ENCODE measurements around the gene CEL.
"Not testable (repeated sequence)": the region's sequence is repeated elsewhere in the genome, so short reads cannot be mapped to it uniquely, and the experiment has no call there.

Gene CEL

GRCh38 chr9:133057006-133057405 is 4.8 kb upstream of the CEL start:
- Histone ChIP-seq H3K36me3 (ENCODE audit: insufficient read depth, low read length) (peaks cover 26% of the 10 kb centered on the region), H3K4me3 (no peak overlapping the region), H3K9me3 (ENCODE audit: low read depth, low read length) (no peaks in the 10 kb centered on the region), H3K27ac (no peak overlapping the region), H3K9ac (ENCODE audit: insufficient read length) (no peak overlapping the region)
- TF ChIP-seq EZH2 (IDR thresholded peaks at IDR 0.05) (no peak), POLR2AphosphoS5 (IDR thresholded peaks at IDR 0.05; ENCODE audit: borderline replicate concordance, low read depth, low read length) (no peak), FOXP2 (optimal IDR thresholded peaks at IDR 0.05; ENCODE audit: control extremely low read depth, extremely low read length, insufficient read depth) (no peak)
- no peak for DNase-seq (ENCODE audit: low read depth, low spot score)

GRCh38 chr9:133057553-133057952 is 4.2 kb upstream of the CEL start:
- H3K4me3 ChIP-seq = no peak overlapping the region
- H3K9ac ChIP-seq (ENCODE audit: insufficient read length) = no peak overlapping the region
- no peak overlapping the region for H3K27ac ChIP-seq
- DNase-seq (ENCODE audit: low read depth, low spot score) = no peak
- H3K36me3 ChIP-seq (ENCODE audit: insufficient read depth, low read length) = peaks cover 21% of the 10 kb centered on the region
- TF ChIP-seq EZH2 (IDR thresholded peaks at IDR 0.05) = no peak
- TF ChIP-seq POLR2AphosphoS5 (IDR thresholded peaks at IDR 0.05; ENCODE audit: borderline replicate concordance, low read depth, low read length) = no peak
- no peak for TF ChIP-seq FOXP2 (optimal IDR thresholded peaks at IDR 0.05; ENCODE audit: control extremely low read depth, extremely low read length, insufficient read depth)
- no peaks in the 10 kb centered on the region for H3K9me3 ChIP-seq (ENCODE audit: low read depth, low read length)

DNA sequence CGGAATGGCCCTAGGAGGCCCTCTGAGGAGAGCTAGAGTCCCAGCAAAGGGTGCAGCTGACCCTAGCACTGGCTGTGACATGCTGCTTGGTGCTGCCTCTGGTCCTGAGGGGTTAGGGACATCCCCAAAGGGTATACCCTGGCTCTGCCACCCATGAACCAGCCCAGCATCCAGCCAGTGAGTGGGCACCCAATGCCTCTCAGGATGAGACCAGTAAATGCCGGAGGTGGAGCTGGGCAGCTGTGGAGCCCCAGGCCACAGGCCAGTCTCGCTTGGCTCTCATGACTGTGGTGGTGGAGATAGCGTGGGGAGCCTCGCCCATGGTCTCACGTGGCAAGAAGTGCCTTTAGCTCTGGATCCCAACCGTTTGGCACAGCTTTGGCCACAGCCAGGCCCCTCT is 3.7 kb upstream of the CEL start:
- Histone ChIP-seq H3K9me3 (ENCODE audit: low read depth, low read length) (no peaks in the 10 kb centered on the region), H3K4me3 (no peak overlapping the region), H3K27ac (no peak overlapping the region), H3K36me3 (ENCODE audit: insufficient read depth, low read length) (peaks cover 21% of the 10 kb centered on the region), H3K9ac (ENCODE audit: insufficient read length) (no peak overlapping the region)
- DNase-seq (ENCODE audit: low read depth, low spot score) = no peak
- TF ChIP-seq EZH2 (IDR thresholded peaks at IDR 0.05) (no peak), POLR2AphosphoS5 (IDR thresholded peaks at IDR 0.05; ENCODE audit: borderline replicate concordance, low read depth, low read length) (no peak), FOXP2 (optimal IDR thresholded peaks at IDR 0.05; ENCODE audit: control extremely low read depth, extremely low read length, insufficient read depth) (no peak)

DNA sequence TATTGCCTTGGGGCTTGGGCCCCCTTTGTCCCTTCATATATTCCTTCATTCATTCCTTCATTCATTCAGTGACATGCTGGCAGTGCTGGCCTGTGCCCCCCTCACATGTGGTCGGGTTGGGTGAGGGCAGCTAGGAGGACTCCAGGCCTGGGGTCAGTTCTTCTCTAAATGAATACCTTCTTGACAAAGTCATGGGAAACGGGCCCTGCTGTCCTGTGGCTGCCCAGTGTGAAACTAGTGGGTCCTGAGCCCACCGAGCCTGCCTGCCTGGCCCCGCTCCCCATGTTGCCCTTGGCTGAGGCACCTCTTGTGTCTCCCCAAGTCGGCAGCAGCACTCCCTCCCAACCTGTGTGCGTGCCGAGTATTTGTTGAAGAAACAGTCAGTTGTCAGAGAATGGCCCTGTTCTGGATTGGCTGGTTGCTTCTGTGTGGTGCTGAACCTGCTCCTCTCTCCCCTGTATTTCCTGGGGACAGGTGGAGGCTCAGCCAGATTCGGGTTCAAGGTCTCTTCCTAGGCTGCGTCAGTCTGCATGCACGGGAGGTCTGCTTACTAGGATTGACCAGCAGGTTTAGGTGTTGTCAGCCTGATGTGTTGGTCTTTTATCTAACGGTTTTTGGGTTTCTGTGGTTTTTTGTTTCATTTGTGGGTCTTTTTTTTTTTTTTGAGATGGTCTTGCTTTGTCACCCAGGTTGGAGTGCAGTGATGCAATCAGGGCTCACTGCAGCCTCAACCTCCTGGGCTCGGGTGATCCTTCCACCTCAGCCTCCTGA is 3.0 kb upstream of the CEL start:
- Histone ChIP-seq H3K36me3 (ENCODE audit: insufficient read depth, low read length) (peaks cover 16% of the 10 kb centered on the region), H3K27ac (no peak overlapping the region), H3K9ac (ENCODE audit: insufficient read length) (no peak overlapping the region), H3K9me3 (ENCODE audit: low read depth, low read length) (no peaks in the 10 kb centered on the region), H3K4me3 (no peak overlapping the region)
- TF ChIP-seq FOXP2 (optimal IDR thresholded peaks at IDR 0.05; ENCODE audit: control extremely low read depth, extremely low read length, insufficient read depth) = no peak
- no peak for TF ChIP-seq EZH2 (IDR thresholded peaks at IDR 0.05)
- no peak; the same call in 1 of the 2 replicates for TF ChIP-seq POLR2AphosphoS5 (IDR thresholded peaks at IDR 0.05; ENCODE audit: borderline replicate concordance, low read depth, low read length)
- DNase-seq (ENCODE audit: low read depth, low spot score) = no peak

GRCh38 chr9:133059623-133060022 is 2.2 kb upstream of the CEL start:
- TF ChIP-seq EZH2 (IDR thresholded peaks at IDR 0.05) (no peak), POLR2AphosphoS5 (IDR thresholded peaks at IDR 0.05; ENCODE audit: borderline replicate concordance, low read depth, low read length) (no peak)
- peaks cover 8% of the 10 kb centered on the region; the same call in 1 of the 2 replicates for H3K36me3 ChIP-seq (ENCODE audit: insufficient read depth, low read length)
- DNase-seq (ENCODE audit: low read depth, low spot score) = no peak
- no peak overlapping the region for H3K4me3 ChIP-seq
- H3K9ac ChIP-seq (ENCODE audit: insufficient read length) = no peak overlapping the region
- no peak overlapping the region for H3K27ac ChIP-seq
- no peaks in the 10 kb centered on the region for H3K9me3 ChIP-seq (ENCODE audit: low read depth, low read length)

- TF ChIP-seq FOXP2 (optimal IDR thresholded peaks at IDR 0.05; ENCODE audit: control extremely low read depth, extremely low read length, insufficient read depth) = no peak
- TF ChIP-seq POLR2AphosphoS5 (IDR thresholded peaks at IDR 0.05; ENCODE audit: borderline replicate concordance, low read depth, low read length) = no peak
- no peak for TF ChIP-seq EZH2 (IDR thresholded peaks at IDR 0.05)
- no peaks in the 10 kb centered on the region; the same call in 1 of the 2 replicates for H3K36me3 ChIP-seq (ENCODE audit: insufficient read depth, low read length)
- H3K9me3 ChIP-seq (ENCODE audit: low read depth, low read length) = no peaks in the 10 kb centered on the region
- DNase-seq (ENCODE audit: low read depth, low spot score) = no peak
- no peak overlapping the region for H3K27ac ChIP-seq
- no peak overlapping the region for H3K9ac ChIP-seq (ENCODE audit: insufficient read length)
- H3K4me3 ChIP-seq = no peak overlapping the region
These were observed 1.4 kb upstream of the CEL start for GRCh38 chr9:133060417-133060841.

DNA sequence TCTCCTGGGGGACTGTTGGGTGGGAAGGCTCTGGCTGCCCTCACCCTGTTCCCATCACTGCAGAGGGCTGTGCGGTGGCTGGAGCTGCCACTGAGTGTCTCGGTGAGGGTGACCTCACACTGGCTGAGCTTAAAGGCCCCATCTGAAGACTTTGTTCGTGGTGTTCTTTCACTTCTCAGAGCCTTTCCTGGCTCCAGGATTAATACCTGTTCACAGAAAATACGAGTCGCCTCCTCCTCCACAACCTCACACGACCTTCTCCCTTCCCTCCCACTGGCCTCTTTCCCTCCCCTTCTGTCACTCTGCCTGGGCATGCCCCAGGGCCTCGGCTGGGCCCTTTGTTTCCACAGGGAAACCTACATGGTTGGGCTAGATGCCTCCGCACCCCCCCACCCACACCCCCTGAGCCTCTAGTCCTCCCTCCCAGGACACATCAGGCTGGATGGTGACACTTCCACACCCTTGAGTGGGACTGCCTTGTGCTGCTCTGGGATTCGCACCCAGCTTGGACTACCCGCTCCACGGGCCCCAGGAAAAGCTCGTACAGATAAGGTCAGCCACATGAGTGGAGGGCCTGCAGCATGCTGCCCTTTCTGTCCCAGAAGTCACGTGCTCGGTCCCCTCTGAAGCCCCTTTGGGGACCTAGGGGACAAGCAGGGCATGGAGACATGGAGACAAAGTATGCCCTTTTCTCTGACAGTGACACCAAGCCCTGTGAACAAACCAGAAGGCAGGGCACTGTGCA is 590 bp upstream of the CEL start:
- not testable (repeated sequence) for H3K4me3 ChIP-seq; DNase-seq (ENCODE audit: low read depth, low spot score); H3K9me3 ChIP-seq (ENCODE audit: low read depth, low read length); H3K36me3 ChIP-seq (ENCODE audit: insufficient read depth, low read length); H3K27ac ChIP-seq; H3K9ac ChIP-seq (ENCODE audit: insufficient read length)

- not testable (repeated sequence) for H3K4me3 ChIP-seq; H3K27ac ChIP-seq; H3K36me3 ChIP-seq (ENCODE audit: insufficient read depth, low read length); H3K9ac ChIP-seq (ENCODE audit: insufficient read length); DNase-seq (ENCODE audit: low read depth, low spot score); H3K9me3 ChIP-seq (ENCODE audit: low read depth, low read length)
These were observed 788 bp downstream of the CEL start for GRCh38 chr9:133062569-133062968.

DNA sequence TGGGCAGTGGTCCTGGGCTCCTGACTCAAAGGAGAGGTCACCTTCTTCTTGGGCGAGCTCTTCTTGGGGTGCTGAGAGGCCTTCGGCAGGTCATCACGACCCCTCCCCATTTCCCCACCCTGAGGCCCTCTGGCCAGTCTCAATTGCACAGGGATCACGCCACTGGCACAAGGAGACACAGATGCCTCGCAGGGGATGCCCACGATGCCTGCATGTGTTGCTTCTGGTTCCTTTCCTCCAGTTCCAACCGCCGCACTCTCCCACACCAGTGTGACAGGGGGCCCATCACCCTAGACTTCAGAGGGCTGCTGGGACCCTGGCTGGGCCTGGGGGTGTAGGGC is 1.3 kb downstream of the CEL start:
- H3K9ac ChIP-seq (ENCODE audit: insufficient read length) = no peak overlapping the region
- no peaks in the 10 kb centered on the region for H3K9me3 ChIP-seq (ENCODE audit: low read depth, low read length)
- no peak overlapping the region for H3K4me3 ChIP-seq
- DNase-seq (ENCODE audit: low read depth, low spot score) = no peak
- H3K36me3 ChIP-seq (ENCODE audit: insufficient read depth, low read length) = no peaks in the 10 kb centered on the region
- no peak overlapping the region for H3K27ac ChIP-seq
- TF ChIP-seq FOXP2 (optimal IDR thresholded peaks at IDR 0.05; ENCODE audit: control extremely low read depth, extremely low read length, insufficient read depth) = no peak
- TF ChIP-seq POLR2AphosphoS5 (IDR thresholded peaks at IDR 0.05; ENCODE audit: borderline replicate concordance, low read depth, low read length) = no peak
- TF ChIP-seq EZH2 (IDR thresholded peaks at IDR 0.05) = no peak

All from SK-N-MC (cell line).